Upper lobe of left lung (tissue), 4 donors: ENCODE data around the gene LATS2.

Experiments used
- CTCF ChIP-seq, 6 experiments: fragments of 450-650 bp in 4 of 6; fragments of 200-600 bp in 2 of 6; sonication (generic) in 2 of 6; IDR thresholded peaks; one replicate each; pipeline ENCODE4 v1.5.1; 2016 to 2019; ENCODE audit warnings: antibody characterized with exemption in 6 of 6
- EP300 ChIP-seq, 4 donors: sonication (generic); formaldehyde crosslinking; IDR thresholded peaks; one replicate each; pipeline ENCODE4 v1.5.1; 2017; ENCODE audit warnings: antibody characterized with exemption in 4 of 4, control low read depth in 2 of 4
- POLR2A ChIP-seq, 4 donors: fragments of 450-650 bp; IDR thresholded peaks; one replicate each; pipeline ENCODE4 v1.5.1; 2016 to 2017; ENCODE audit warnings: antibody characterized with exemption in 4 of 4, mild to moderate bottlenecking in 2 of 4

- no peak for TF ChIP-seq POLR2A (IDR thresholded peaks at IDR 0.05)
- no peak for TF ChIP-seq CTCF (IDR thresholded peaks at IDR 0.05)
- no peak for TF ChIP-seq EP300 (IDR thresholded peaks at IDR 0.05)
Observed at GRCh38 chr13:21074546-21074945, 13.2 kb upstream of the LATS2 start.
